Stomach (tissue), 4 donors: ENCODE data around the gene TOR1B.

ENCODE experiments used
- CTCF ChIP-seq, 7 experiments: fragments of 450-650 bp in 4 of 7; fragments of 200-600 bp in 3 of 7; sonication (generic) in 3 of 7; IDR thresholded peaks; one replicate each; pipeline ENCODE4 v1.5.1; 2016 to 2019; ENCODE audit warnings: antibody characterized with exemption in 7 of 7, control low read depth in 2 of 7, mild to moderate bottlenecking in 1 of 7
- POLR2AphosphoS5 ChIP-seq, 3 donors: sonication (generic); formaldehyde crosslinking; IDR thresholded peaks; one replicate each; pipeline ENCODE4 v1.6.1; 2016; ENCODE audit warnings: antibody characterized with exemption in 3 of 3

- TF ChIP-seq CTCF (IDR thresholded peaks at IDR 0.05) (no peak), POLR2AphosphoS5 (IDR thresholded peaks at IDR 0.05) (no peak)
Measured at GRCh38 chr9:129822898-129823541, 20.0 kb downstream of the TOR1B start.
